HepG2 (cell line): ENCODE results near the gene ARL9. TPM values are rescaled to one million over a fixed set of nuclear protein-coding genes. Genes with fewer than 3 reads are reported as not detected.

Experiments used
- ATAC-seq: fragments of 200-7000 bp; cut with Tn5 transposase; 3 replicates; pipeline ENCODE4 v1.9.1; 2020; ENCODE audit warnings: mild to moderate bottlenecking, moderate library complexity
- BruUV-seq: library from RNA; stranded (reverse); fragments of 400-500 nt; replicated peaks from 2 replicates; lab custom pipeline; 2021; lab: Mats Ljungman, UMichigan
- CTCF ChIA-PET: fragments of 300-600 bp; formaldehyde crosslinking; extraction: SDS; loops from one replicate; lab custom pipeline; 2021; ENCODE audit warnings: low total read pairs, inconsistent platforms, low intra/inter-chr PET ratio; lab: Yijun Ruan, JAX
- POLR2A ChIA-PET: fragments of 350-600 bp; sonication (Branson Sonifier 250); formaldehyde crosslinking; loops from one replicate; lab custom pipeline; 2020; ENCODE audit warnings: antibody characterized with exemption, inconsistent platforms; lab: Yijun Ruan, JAX
- DNase-seq: peaks from one replicate; pipeline ENCODE4 v3.0.0-alpha.2; 2015; ENCODE audit warnings: low spot score
- FAIRE-seq: peaks from 3 replicates; lab custom pipeline; 2011; peaks lifted over from hg19 to GRCh38; lab: Jason Lieb, UNC
- H2AFZ ChIP-seq: one replicate; pipeline ENCODE4 v1.6.1; 2011; ENCODE audit warnings: low read length, inconsistent platforms
- H3K27ac ChIP-seq: fragments of 300-600 bp; 3 replicates; pipeline ENCODE4 v1.8.0; 2011; ENCODE audit warnings: mixed run types, mild to moderate bottlenecking, mixed read lengths, low read length, inconsistent platforms; ENCODE audit not compliant: insufficient read depth; ENCODE audit errors: extremely low read length
- H3K27me3 ChIP-seq, 2 experiments: fragments of 200-600 bp in 1 of 2; 2 replicates in 1 of 2; 3 replicates in 1 of 2; pipeline versions ENCODE4 v1.6.0 to v1.8.0; 2011; ENCODE audit warnings: low read length in 2 of 2, mild to moderate bottlenecking in 2 of 2, moderate library complexity in 2 of 2, inconsistent platforms in 1 of 2; ENCODE audit not compliant: insufficient read depth in 2 of 2, control insufficient read depth in 1 of 2
- H3K36me3 ChIP-seq, 2 experiments: fragments of 200-600 bp in 1 of 2; replicated peaks in 1 of 2; 2 replicates in 1 of 2; 3 replicates in 1 of 2; pipeline versions ENCODE4 v1.5.1 to v1.8.0; 2011; ENCODE audit warnings: low read length in 2 of 2, inconsistent platforms in 1 of 2; ENCODE audit not compliant: insufficient read depth in 2 of 2, control insufficient read depth in 1 of 2
- H3K4me1 ChIP-seq: 2 replicates; pipeline ENCODE4 v1.5.1; 2012; ENCODE audit warnings: low read length, inconsistent platforms; ENCODE audit not compliant: insufficient read depth
- H3K4me2 ChIP-seq: 2 replicates; pipeline ENCODE4 v1.6.0; 2011; ENCODE audit warnings: low read depth, low read length, inconsistent platforms
- H3K4me3 ChIP-seq, 3 experiments: fragments of 200-600 bp in 1 of 3; sonication (generic), shearing (Covaris generic) in 1 of 3; replicated peaks in 1 of 3; 2 replicates each; pipeline ENCODE4 v1.5.1; 2011 to 2016; ENCODE audit warnings: low read length in 3 of 3, inconsistent platforms in 2 of 3, low read depth in 2 of 3, mild to moderate bottlenecking in 2 of 3, control low read depth in 1 of 3, mixed read lengths in 1 of 3; ENCODE audit not compliant: insufficient read depth in 1 of 3
- H3K79me2 ChIP-seq: one replicate; pipeline ENCODE4 v1.6.1; 2011; ENCODE audit warnings: low read length, inconsistent platforms; ENCODE audit not compliant: insufficient read depth
- H3K9ac ChIP-seq: 2 replicates; pipeline ENCODE4 v1.6.0; 2011; ENCODE audit warnings: mild to moderate bottlenecking, low read depth, low read length, inconsistent platforms; ENCODE audit not compliant: insufficient read depth
- H3K9me3 ChIP-seq: 2 replicates; pipeline ENCODE4 v1.5.1; 2012; ENCODE audit warnings: mild to moderate bottlenecking, low read length
- H4K20me1 ChIP-seq: 2 replicates; pipeline ENCODE4 v1.6.0; 2011; ENCODE audit warnings: inconsistent platforms, mild to moderate bottlenecking, low read length, moderate library complexity; ENCODE audit not compliant: insufficient read depth
- ATRX ChIP-seq: sonication (generic); formaldehyde crosslinking; IDR thresholded peaks from 2 replicates; pipeline ENCODE4 v1.4.0; 2020; ENCODE audit warnings: missing genetic modification reagents, borderline replicate concordance
- FOXO1 ChIP-seq: sonication (generic); formaldehyde crosslinking; IDR thresholded peaks from 2 replicates; pipeline ENCODE4 v1.4.0; 2020; ENCODE audit warnings: missing genetic modification reagents
- PAX8 ChIP-seq: sonication (generic); formaldehyde crosslinking; IDR thresholded peaks from 2 replicates; pipeline ENCODE4 v1.8.0; 2022; ENCODE audit warnings: mild to moderate bottlenecking, missing genetic modification reagents, borderline replicate concordance
- SMYD3 ChIP-seq: sonication (generic); formaldehyde crosslinking; IDR thresholded peaks from 2 replicates; pipeline ENCODE4 v1.8.1; 2023; ENCODE audit warnings: mild to moderate bottlenecking, missing genetic modification reagents
- SOX6 ChIP-seq, 2 experiments: fragments of 450-650 bp in 1 of 2; sonication (generic) in 1 of 2; formaldehyde crosslinking in 1 of 2; IDR thresholded peaks; 2 replicates each; pipeline versions ENCODE4 v1.4.0 to v1.6.1; 2017 to 2020; ENCODE audit warnings: antibody characterized with exemption in 1 of 2, mild to moderate bottlenecking in 1 of 2, missing genetic modification reagents in 1 of 2
- ZFP36L2 ChIP-seq: sonication (generic); formaldehyde crosslinking; IDR thresholded peaks from 2 replicates; pipeline ENCODE4 v1.4.0; 2020; ENCODE audit warnings: missing genetic modification reagents
- ZNF232 ChIP-seq: sonication (generic); formaldehyde crosslinking; IDR thresholded peaks from 2 replicates; pipeline ENCODE4 v1.4.0; 2020; ENCODE audit warnings: missing genetic modification reagents, borderline replicate concordance
- ZNF335 ChIP-seq: sonication (generic); formaldehyde crosslinking; IDR thresholded peaks from 2 replicates; pipeline ENCODE4 v1.4.0; 2020; ENCODE audit warnings: missing genetic modification reagents
- ZNF468 ChIP-seq: sonication (generic); formaldehyde crosslinking; IDR thresholded peaks from 2 replicates; pipeline ENCODE4 v1.8.0; 2022; ENCODE audit warnings: mild to moderate bottlenecking, moderate library complexity, missing genetic modification reagents
- ZNF598 ChIP-seq: sonication (generic); formaldehyde crosslinking; IDR thresholded peaks from 2 replicates; pipeline ENCODE4 v1.5.1; 2020; ENCODE audit warnings: mild to moderate bottlenecking, missing genetic modification reagents, borderline replicate concordance
- ZNF672 ChIP-seq: sonication (generic); formaldehyde crosslinking; IDR thresholded peaks from 2 replicates; pipeline ENCODE4 v1.8.1; 2022; ENCODE audit warnings: missing genetic modification reagents
- ZNF678 ChIP-seq: sonication (generic); formaldehyde crosslinking; IDR thresholded peaks from 2 replicates; pipeline ENCODE4 v1.4.0; 2020; ENCODE audit warnings: mild to moderate bottlenecking, missing genetic modification reagents
- ZNF850 ChIP-seq: sonication (generic); formaldehyde crosslinking; conservative IDR thresholded peaks from 2 replicates; pipeline ENCODE4 v1.9.0; 2021; ENCODE audit warnings: mild to moderate bottlenecking, missing genetic modification reagents
- ZSCAN12 ChIP-seq: sonication (generic); formaldehyde crosslinking; IDR thresholded peaks from 2 replicates; pipeline ENCODE4 v1.9.0; 2021; ENCODE audit warnings: mild to moderate bottlenecking, missing genetic modification reagents
- WGBS: methylation state at CpG from one replicate; pipeline ENCODE4 v1.1.6; 2017; ENCODE audit warnings: low lambda C conversion rate; 5-methylcytosine and 5-hydroxymethylcytosine counted together
- in situ Hi-C: cut with HindIII; loops from 2 replicates; pipeline ENCODE4 v1.10.0; 2017; ENCODE audit warnings: low pct_unique_long_range_greater_than_20kb; ENCODE audit not compliant: extremely low pct_ligation_motif_present
- intact Hi-C: fragments of 100-400 bp; cut with micrococcal nuclease; formaldehyde crosslinking; loops from one replicate; pipeline ENCODE4 v1.10.0; 2022; ENCODE audit not compliant: unreplicated experiment
- polyA plus RNA-seq, 8 experiments: library from polyadenylated mRNA; depleted of rRNA in 3 of 8; stranded (reverse) in 7 of 8; unstranded in 1 of 8; fragments of >200 nt; fragmentation: Illumina TruSeq in 4 of 8; extraction: Trizol in 4 of 8; gene quantifications; 2 replicates each; pipeline versions ENCODE4 v1.2.1 to v1.2.3, GENCODE V29; 2011 to 2016; ENCODE audit warnings: low read depth in 4 of 8, missing spikeins in 1 of 8, mixed read lengths in 1 of 8; ENCODE audit not compliant: insufficient read depth in 1 of 8
- total RNA-seq, 5 experiments: library from RNA; depleted of rRNA; stranded (reverse); fragments of >200 nt; fragmentation: Illumina TruSeq; extraction: Trizol; gene quantifications; 2 replicates each; pipeline ENCODE4 v1.2.3, GENCODE V29; 2016; ENCODE audit warnings: low read depth in 1 of 5
- TF ChIP-seq, protein P1 (sequence below): sonication (generic); formaldehyde crosslinking; IDR thresholded peaks from 2 replicates; pipeline ENCODE4 v1.4.0; 2020; ENCODE audit warnings: missing genetic modification reagents, borderline replicate concordance

ARL9 gene
- total and polyA plus RNA-seq, 2 of the 13 experiments (the other 11 are each of a cell fraction or from before 2014, with no cell fraction given): not detected

DNA sequence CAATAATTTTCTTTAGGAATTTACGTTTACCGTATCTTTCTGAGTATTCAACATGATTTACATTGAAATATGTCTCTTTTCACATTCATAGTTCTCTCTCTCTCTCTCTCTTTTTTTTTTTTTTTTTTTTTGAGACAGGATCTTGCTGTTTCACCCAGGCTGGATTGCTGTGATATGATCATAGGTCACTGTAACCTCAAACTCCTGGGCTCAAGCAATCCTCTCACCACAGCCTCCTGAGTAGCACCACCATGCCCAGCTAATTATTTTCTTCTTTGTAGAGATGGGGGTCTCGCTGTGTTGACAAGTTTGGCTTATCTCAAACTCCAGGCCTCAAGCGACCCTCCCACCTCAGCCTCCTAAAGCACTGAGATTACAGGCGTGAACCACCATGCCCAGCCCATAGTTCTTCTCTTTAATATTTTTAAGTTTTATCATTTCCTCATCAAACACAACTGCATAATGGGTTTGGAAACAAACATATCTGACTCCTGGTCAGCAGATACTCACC lies 28.3 kb upstream of the ARL9 start:
- WGBS: 97% methylated on average over 5 of the region's 5 CpGs
- FAIRE-seq (no peak), ATAC-seq (no peak), DNase-seq (no peak)
- in situ Hi-C loops (no loop called here), intact Hi-C loops (no loop called here)
- TF ChIP-seq ZNF598 (CRISPR knock-in tag): no peak
- Histone ChIP-seq H3K4me3 (no peak overlapping the region), H3K4me2 (no peak overlapping the region), H3K9me3 (no peaks in the 10 kb centered on the region), H3K27ac (no peak overlapping the region), H4K20me1 (no peaks in the 10 kb centered on the region), H3K4me1 (no peaks in the 10 kb centered on the region), H3K36me3 (peaks cover 9 to 63% of the 10 kb centered on the region in 2 experiments), H3K27me3 (no peaks in the 10 kb centered on the region; a peak in 1 of 5 replicates), H3K9ac (no peak overlapping the region), H2AFZ (no peak overlapping the region), H3K79me2 (no peaks in the 10 kb centered on the region)
- BruUV-seq: no TSS peak
- ChIA-PET POLR2A (no interaction called here), CTCF (no interaction called here)

DNA sequence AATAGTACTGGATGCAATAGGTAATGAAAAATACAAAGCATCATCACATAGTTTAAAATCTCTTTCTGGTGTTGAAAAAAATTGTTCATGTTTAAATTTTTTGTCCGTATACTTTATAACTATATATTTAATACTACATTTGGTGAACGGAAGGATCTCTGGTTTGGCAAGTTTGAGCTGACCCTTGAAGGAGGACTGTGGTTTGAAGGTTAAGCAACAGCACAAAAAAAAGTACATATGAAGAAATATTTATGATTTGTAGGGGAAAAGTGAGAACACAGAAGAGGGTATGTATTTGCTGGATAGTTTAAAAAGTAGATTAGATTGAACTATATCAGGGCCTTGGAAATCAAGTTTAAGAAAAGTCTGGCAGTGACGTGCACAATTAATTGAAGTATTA lies 24.9 kb upstream of the ARL9 start:
- intact Hi-C loops (no loop called here), in situ Hi-C loops (no loop called here)
- no peaks in the 10 kb centered on the region for H4K20me1 ChIP-seq
- BruUV-seq: no TSS peak
- H2AFZ ChIP-seq: no peak overlapping the region
- no peaks in the 10 kb centered on the region; a peak in 1 of 5 replicates for H3K27me3 ChIP-seq
- FAIRE-seq: no peak
- WGBS: 98% methylated on average over 3 of the region's 3 CpGs
- POLR2A ChIA-PET: interaction anchor here (0.7 to 1.3 kb wide), 2 partner anchors 13 to 45 kb away, joined by 3 read pairs; partner anchors contain the start of genes PAICS and PPAT
- no peak overlapping the region for H3K4me2 ChIP-seq
- no peaks in the 10 kb centered on the region for H3K9me3 ChIP-seq
- CTCF ChIA-PET: no interaction called here
- H3K4me1 ChIP-seq: no peaks in the 10 kb centered on the region
- peaks cover 7 to 54% of the 10 kb centered on the region in 2 experiments for H3K36me3 ChIP-seq
- H3K9ac ChIP-seq: no peak overlapping the region
- H3K4me3 ChIP-seq: no peak overlapping the region
- DNase-seq: no peak
- no peak overlapping the region for H3K27ac ChIP-seq
- ATAC-seq: no peak
- H3K79me2 ChIP-seq: no peaks in the 10 kb centered on the region
- TF ChIP-seq ZNF232 (CRISPR knock-in tag) (no peak), ZNF678 (CRISPR knock-in tag) (no peak), ZNF468 (no peak), PAX8 (CRISPR knock-in tag) (no peak), ZSCAN12 (no peak), ZFP36L2 (CRISPR knock-in tag) (no peak), FOXO1 (CRISPR knock-in tag) (no peak), ATRX (CRISPR knock-in tag) (no peak), ZNF672 (CRISPR knock-in tag) (no peak), ZNF335 (CRISPR knock-in tag) (no peak), ZNF850 (CRISPR knock-in tag) (no peak), SOX6 (IDR thresholded peaks at IDR 0.05) (no peak), SOX6 (CRISPR knock-in tag; IDR thresholded peaks at IDR 0.05) (no peak), SMYD3 (CRISPR knock-in tag) (no peak)
- TF ChIP-seq, protein P1, sequence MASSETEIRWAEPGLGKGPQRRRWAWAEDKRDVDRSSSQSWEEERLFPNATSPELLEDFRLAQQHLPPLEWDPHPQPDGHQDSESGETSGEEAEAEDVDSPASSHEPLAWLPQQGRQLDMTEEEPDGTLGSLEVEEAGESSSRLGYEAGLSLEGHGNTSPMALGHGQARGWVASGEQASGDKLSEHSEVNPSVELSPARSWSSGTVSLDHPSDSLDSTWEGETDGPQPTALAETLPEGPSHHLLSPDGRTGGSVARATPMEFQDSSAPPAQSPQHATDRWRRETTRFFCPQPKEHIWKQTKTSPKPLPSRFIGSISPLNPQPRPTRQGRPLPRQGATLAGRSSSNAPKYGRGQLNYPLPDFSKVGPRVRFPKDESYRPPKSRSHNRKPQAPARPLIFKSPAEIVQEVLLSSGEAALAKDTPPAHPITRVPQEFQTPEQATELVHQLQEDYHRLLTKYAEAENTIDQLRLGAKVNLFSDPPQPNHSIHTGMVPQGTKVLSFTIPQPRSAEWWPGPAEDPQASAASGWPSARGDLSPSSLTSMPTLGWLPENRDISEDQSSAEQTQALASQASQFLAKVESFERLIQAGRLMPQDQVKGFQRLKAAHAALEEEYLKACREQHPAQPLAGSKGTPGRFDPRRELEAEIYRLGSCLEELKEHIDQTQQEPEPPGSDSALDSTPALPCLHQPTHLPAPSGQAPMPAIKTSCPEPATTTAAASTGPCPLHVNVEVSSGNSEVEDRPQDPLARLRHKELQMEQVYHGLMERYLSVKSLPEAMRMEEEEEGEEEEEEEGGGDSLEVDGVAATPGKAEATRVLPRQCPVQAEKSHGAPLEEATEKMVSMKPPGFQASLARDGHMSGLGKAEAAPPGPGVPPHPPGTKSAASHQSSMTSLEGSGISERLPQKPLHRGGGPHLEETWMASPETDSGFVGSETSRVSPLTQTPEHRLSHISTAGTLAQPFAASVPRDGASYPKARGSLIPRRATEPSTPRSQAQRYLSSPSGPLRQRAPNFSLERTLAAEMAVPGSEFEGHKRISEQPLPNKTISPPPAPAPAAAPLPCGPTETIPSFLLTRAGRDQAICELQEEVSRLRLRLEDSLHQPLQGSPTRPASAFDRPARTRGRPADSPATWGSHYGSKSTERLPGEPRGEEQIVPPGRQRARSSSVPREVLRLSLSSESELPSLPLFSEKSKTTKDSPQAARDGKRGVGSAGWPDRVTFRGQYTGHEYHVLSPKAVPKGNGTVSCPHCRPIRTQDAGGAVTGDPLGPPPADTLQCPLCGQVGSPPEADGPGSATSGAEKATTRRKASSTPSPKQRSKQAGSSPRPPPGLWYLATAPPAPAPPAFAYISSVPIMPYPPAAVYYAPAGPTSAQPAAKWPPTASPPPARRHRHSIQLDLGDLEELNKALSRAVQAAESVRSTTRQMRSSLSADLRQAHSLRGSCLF (CRISPR knock-in tag): no peak
